Measurements from ENCODE around the gene SHMT2. TPM values are rescaled to one million over a fixed set of nuclear protein-coding genes. Genes with fewer than 3 reads are reported as not detected.

SHMT2 gene
- total RNA-seq, 1 donor from 2014 or later = 197 TPM

GRCh38 chr12:57219205-57219992, 10.1 kb upstream of the SHMT2 start:
- peak; percentile 74 for TF ChIP-seq EZH2 (IDR thresholded peaks at IDR 0.05; ENCODE audit: insufficient read depth, low read length)
- TF ChIP-seq CTCF (IDR thresholded peaks at IDR 0.05; ENCODE audit: insufficient read depth, low read depth, low read length) = no peak
- Mint-ChIP-seq H3K27me3 (ENCODE audit: low read depth, unreplicated experiment) (peaks cover 71% of the 10 kb centered on the region), H3K27ac (ENCODE audit: unreplicated experiment) (no peak overlapping the region), H3K9me3 (ENCODE audit: unreplicated experiment) (peaks cover 4% of the 10 kb centered on the region), H3K4me1 (ENCODE audit: low read depth, unreplicated experiment) (peaks cover 29% of the 10 kb centered on the region), H3K4me3 (ENCODE audit: unreplicated experiment) (peak overlapping the region; percentile 17), H3K36me3 (ENCODE audit: low read depth, unreplicated experiment) (peaks cover 8% of the 10 kb centered on the region)
- Histone ChIP-seq H3K27me3 (ENCODE audit: insufficient read depth, low read length) (peaks cover 70% of the 10 kb centered on the region), H2AFZ (ENCODE audit: low read depth, low read length) (no peak overlapping the region), H3K9me3 (ENCODE audit: insufficient read depth, low read depth, low read length) (peaks cover 3% of the 10 kb centered on the region), H4K20me1 (ENCODE audit: insufficient read depth, low read length) (peaks cover 49% of the 10 kb centered on the region), H3K9ac (ENCODE audit: low read length) (no peak overlapping the region), H3K36me3 (ENCODE audit: insufficient read depth, low read length) (no peaks in the 10 kb centered on the region), H3K79me2 (ENCODE audit: insufficient read depth, low read length) (no peaks in the 10 kb centered on the region), H3K27ac (ENCODE audit: low read depth, low read length) (no peak overlapping the region), H3K4me2 (ENCODE audit: low read length) (no peak overlapping the region), H3K4me3 (ENCODE audit: insufficient read depth, low read depth, low read length) (no peak overlapping the region), H3K4me1 (ENCODE audit: insufficient read depth, low read length) (peaks cover 11% of the 10 kb centered on the region)
- FAIRE-seq (no peak), DNase-seq (ENCODE audit: low read depth) (no peak)

GRCh38 chr12:57219993-57220754, 9.3 kb upstream of the SHMT2 start:
- DNase-seq (ENCODE audit: low read depth) (no peak), FAIRE-seq (no peak)
- Mint-ChIP-seq H3K9me3 (ENCODE audit: unreplicated experiment) (peaks cover 4% of the 10 kb centered on the region), H3K27me3 (ENCODE audit: low read depth, unreplicated experiment) (peaks cover 76% of the 10 kb centered on the region), H3K4me1 (ENCODE audit: low read depth, unreplicated experiment) (peaks cover 23% of the 10 kb centered on the region), H3K4me3 (ENCODE audit: unreplicated experiment) (no peak overlapping the region), H3K36me3 (ENCODE audit: low read depth, unreplicated experiment) (peaks cover 8% of the 10 kb centered on the region), H3K27ac (ENCODE audit: unreplicated experiment) (no peak overlapping the region)
- peaks cover 13% of the 10 kb centered on the region for H3K4me1 ChIP-seq (ENCODE audit: insufficient read depth, low read length)
- no peak overlapping the region for H3K4me3 ChIP-seq (ENCODE audit: insufficient read depth, low read depth, low read length)
- H3K4me2 ChIP-seq (ENCODE audit: low read length) = no peak overlapping the region
- no peaks in the 10 kb centered on the region for H3K36me3 ChIP-seq (ENCODE audit: insufficient read depth, low read length)
- TF ChIP-seq EZH2 (IDR thresholded peaks at IDR 0.05; ENCODE audit: insufficient read depth, low read length) (no peak), CTCF (IDR thresholded peaks at IDR 0.05; ENCODE audit: insufficient read depth, low read depth, low read length) (no peak)
- H3K9me3 ChIP-seq (ENCODE audit: insufficient read depth, low read depth, low read length) = peaks cover 3% of the 10 kb centered on the region
- H2AFZ ChIP-seq (ENCODE audit: low read depth, low read length) = no peak overlapping the region
- no peaks in the 10 kb centered on the region for H3K79me2 ChIP-seq (ENCODE audit: insufficient read depth, low read length)
- H3K9ac ChIP-seq (ENCODE audit: low read length) = no peak overlapping the region
- peaks cover 69% of the 10 kb centered on the region for H3K27me3 ChIP-seq (ENCODE audit: insufficient read depth, low read length)
- no peak overlapping the region for H3K27ac ChIP-seq (ENCODE audit: low read depth, low read length)
- H4K20me1 ChIP-seq (ENCODE audit: insufficient read depth, low read length) = peaks cover 44% of the 10 kb centered on the region
